ENCODE measurements around the gene DIRAS2.

Gene DIRAS2

GRCh38 chr9:90593646-90594045, 49.0 kb downstream of the DIRAS2 start:
- no peak for TF ChIP-seq CTCF (IDR thresholded peaks at IDR 0.05; ENCODE audit: insufficient read depth, missing control alignments)
- no peak for DNase-seq (ENCODE audit: insufficient read length, low spot score)

GRCh38 chr9:90580576-90580975, 62.0 kb downstream of the DIRAS2 start:
- FAIRE-seq (no peak), DNase-seq (ENCODE audit: insufficient read length, low spot score) (no peak)
- no peak for TF ChIP-seq CTCF (IDR thresholded peaks at IDR 0.05; ENCODE audit: insufficient read depth, missing control alignments)

More at GRCh38 chr9:90593646-90594045, 49.0 kb downstream of the DIRAS2 start:
- FAIRE-seq: no peak

- TF ChIP-seq CTCF (IDR thresholded peaks at IDR 0.05; ENCODE audit: insufficient read depth, missing control alignments): no peak
- FAIRE-seq (no peak), DNase-seq (ENCODE audit: insufficient read length, low spot score) (no peak)
These were observed 63.4 kb downstream of the DIRAS2 start for GRCh38 chr9:90579181-90579580.

- DNase-seq (ENCODE audit: insufficient read length, low spot score) (no peak), FAIRE-seq (no peak)
- TF ChIP-seq CTCF (IDR thresholded peaks at IDR 0.05; ENCODE audit: insufficient read depth, missing control alignments): no peak
These were observed 64.4 kb downstream of the DIRAS2 start for GRCh38 chr9:90578126-90578815.

- DNase-seq (ENCODE audit: insufficient read length, low spot score) (no peak), FAIRE-seq (no peak)
- no peak for TF ChIP-seq CTCF (IDR thresholded peaks at IDR 0.05; ENCODE audit: insufficient read depth, missing control alignments)
These were observed 73.1 kb downstream of the DIRAS2 start for GRCh38 chr9:90569511-90569910.

- DNase-seq (ENCODE audit: insufficient read length, low spot score): no peak
- no peak for TF ChIP-seq CTCF (IDR thresholded peaks at IDR 0.05; ENCODE audit: insufficient read depth, missing control alignments)
- no peak for FAIRE-seq
These were observed 74.0 kb downstream of the DIRAS2 start for GRCh38 chr9:90568667-90569066.

GRCh38 chr9:90562229-90562628, 80.4 kb downstream of the DIRAS2 start:
- no peak for TF ChIP-seq CTCF (IDR thresholded peaks at IDR 0.05; ENCODE audit: insufficient read depth, missing control alignments)
- FAIRE-seq: no peak
- DNase-seq (ENCODE audit: insufficient read length, low spot score): no peak
